H9 (cell line): ENCODE measurements around the gene CCDC138. TPM values are rescaled to one million over a fixed set of nuclear protein-coding genes. Genes with fewer than 3 reads are reported as not detected.

Experiments
- DNase-seq: peaks from one replicate; pipeline ENCODE4 v3.0.0-alpha.2; 2017
- H2AFZ ChIP-seq: one replicate; pipeline ENCODE4 v1.6.1; 2013; ENCODE audit warnings: mild to moderate bottlenecking, low read length, control low read depth, moderate library complexity
- H2AK5ac ChIP-seq: 2 replicates; pipeline ENCODE4 v1.6.1; 2013; ENCODE audit warnings: low read length, control low read depth, mixed read lengths; ENCODE audit not compliant: insufficient read length
- H2BK120ac ChIP-seq: one replicate; pipeline ENCODE4 v1.6.1; 2013; ENCODE audit warnings: low read depth, mild to moderate bottlenecking, low read length, control low read depth, inconsistent platforms; ENCODE audit not compliant: poor library complexity, severe bottlenecking
- H2BK12ac ChIP-seq: 2 replicates; pipeline ENCODE4 v1.6.1; 2013; ENCODE audit warnings: low read length, control low read depth, mixed read lengths, low read depth; ENCODE audit not compliant: insufficient read length
- H2BK15ac ChIP-seq: 2 replicates; pipeline ENCODE4 v1.6.1; 2013; ENCODE audit warnings: low read depth, low read length, control low read depth
- H2BK20ac ChIP-seq: one replicate; pipeline ENCODE4 v1.6.1; 2013; ENCODE audit warnings: low read depth, mild to moderate bottlenecking, low read length, control low read depth, inconsistent platforms; ENCODE audit not compliant: poor library complexity, severe bottlenecking
- H2BK5ac ChIP-seq: 2 replicates; pipeline ENCODE4 v1.6.1; 2013; ENCODE audit warnings: low read length, control low read depth, mixed read lengths; ENCODE audit not compliant: insufficient read length
- H3K14ac ChIP-seq: 2 replicates; pipeline ENCODE4 v1.6.1; 2013; ENCODE audit warnings: low read length, control low read depth; ENCODE audit not compliant: insufficient read depth
- H3K18ac ChIP-seq: 2 replicates; pipeline ENCODE4 v1.6.1; 2013; ENCODE audit warnings: low read depth, mild to moderate bottlenecking, mixed read lengths, low read length, control low read depth; ENCODE audit not compliant: insufficient read length
- H3K23ac ChIP-seq: 2 replicates; pipeline ENCODE4 v1.6.1; 2013; ENCODE audit warnings: low read length, control low read depth, mixed read lengths, low read depth; ENCODE audit not compliant: insufficient read length
- H3K23me2 ChIP-seq: 2 replicates; pipeline ENCODE4 v1.6.1; 2013; ENCODE audit warnings: low read depth, mild to moderate bottlenecking, mixed read lengths, low read length, control low read depth; ENCODE audit not compliant: insufficient read length, poor library complexity, severe bottlenecking
- H3K27ac ChIP-seq: 2 replicates; pipeline ENCODE4 v1.5.1; 2013; ENCODE audit warnings: low read length, control low read depth, mixed read lengths, low read depth; ENCODE audit not compliant: insufficient read length
- H3K27me3 ChIP-seq: 2 replicates; pipeline ENCODE4 v1.6.1; 2013; ENCODE audit warnings: low read length, control low read depth, inconsistent platforms; ENCODE audit not compliant: insufficient read depth
- H3K4ac ChIP-seq: 2 replicates; pipeline ENCODE4 v1.6.1; 2013; ENCODE audit warnings: low read depth, mild to moderate bottlenecking, control low read depth, inconsistent platforms, low read length, moderate library complexity
- H3K4me1 ChIP-seq: 2 replicates; pipeline ENCODE4 v1.6.1; 2013; ENCODE audit warnings: low read length, control low read depth, inconsistent platforms; ENCODE audit not compliant: insufficient read depth
- H3K4me2 ChIP-seq: 2 replicates; pipeline ENCODE4 v1.6.1; 2013; ENCODE audit warnings: low read length, control low read depth, mixed read lengths; ENCODE audit not compliant: insufficient read length, insufficient read depth
- H3K56ac ChIP-seq: 2 replicates; pipeline ENCODE4 v1.6.1; 2013; ENCODE audit warnings: low read depth, mild to moderate bottlenecking, mixed read lengths, low read length, control low read depth; ENCODE audit not compliant: insufficient read length
- H3K79me1 ChIP-seq: 2 replicates; pipeline ENCODE4 v1.6.1; 2013; ENCODE audit warnings: low read depth, mild to moderate bottlenecking, moderate library complexity, low read length, control low read depth, inconsistent platforms; ENCODE audit not compliant: insufficient read depth, poor library complexity, severe bottlenecking
- H3K79me2 ChIP-seq: 2 replicates; pipeline ENCODE4 v1.6.1; 2013; ENCODE audit warnings: low read length, control low read depth, inconsistent platforms; ENCODE audit not compliant: insufficient read depth
- H3K9ac ChIP-seq: 2 replicates; pipeline ENCODE4 v1.6.1; 2013; ENCODE audit warnings: low read length, control low read depth, mixed read lengths; ENCODE audit not compliant: insufficient read length; ENCODE audit errors: extremely low read depth
- H3K9me3 ChIP-seq: one replicate; pipeline ENCODE4 v1.6.1; 2013; ENCODE audit warnings: low read depth, low read length, inconsistent platforms; ENCODE audit not compliant: control insufficient read depth
- H3T11ph ChIP-seq: one replicate; pipeline ENCODE4 v1.6.1; 2013; ENCODE audit warnings: mild to moderate bottlenecking, low read length, control low read depth, inconsistent platforms
- H4K20me1 ChIP-seq: one replicate; pipeline ENCODE4 v1.6.1; 2013; ENCODE audit not compliant: control insufficient read depth, insufficient read length, insufficient read depth
- H4K5ac ChIP-seq: 2 replicates; pipeline ENCODE4 v1.6.1; 2013; ENCODE audit warnings: low read depth, mild to moderate bottlenecking, mixed read lengths, low read length, control low read depth; ENCODE audit not compliant: insufficient read length
- H4K8ac ChIP-seq: replicated peaks from 2 replicates; pipeline ENCODE4 v1.6.1; 2013; ENCODE audit warnings: low read length, control low read depth, mixed read lengths, low read depth; ENCODE audit not compliant: insufficient read length
- H4K91ac ChIP-seq: 2 replicates; pipeline ENCODE4 v1.6.1; 2013; ENCODE audit warnings: low read depth, mild to moderate bottlenecking, moderate library complexity, mixed read lengths, low read length, control low read depth; ENCODE audit not compliant: insufficient read length
- H3K27ac Mint-ChIP-seq, 3 experiments: 2 replicates in 2 of 3; 3 replicates in 1 of 3; pipeline ENCODE4 v1.8.0; 2020 to 2021; ENCODE audit warnings: mixed read lengths in 3 of 3, mild to moderate bottlenecking in 1 of 3, moderate library complexity in 1 of 3
- H3K27me3 Mint-ChIP-seq: 2 replicates; pipeline ENCODE4 v1.8.0; 2021; ENCODE audit warnings: low read depth, mild to moderate bottlenecking, moderate library complexity, mixed read lengths
- H3K36me3 Mint-ChIP-seq, 3 experiments: 2 replicates in 2 of 3; 3 replicates in 1 of 3; pipeline ENCODE4 v1.8.0; 2020 to 2021; ENCODE audit warnings: low read depth in 3 of 3, mixed read lengths in 3 of 3; ENCODE audit not compliant: insufficient read depth in 1 of 3
- H3K4me1 Mint-ChIP-seq, 2 experiments: 2 replicates each; pipeline ENCODE4 v1.8.0; 2020; ENCODE audit warnings: mixed read lengths in 2 of 2
- H3K4me3 Mint-ChIP-seq, 2 experiments: 2 replicates in 1 of 2; 3 replicates in 1 of 2; pipeline ENCODE4 v1.8.0; 2020 to 2021; ENCODE audit warnings: mild to moderate bottlenecking in 2 of 2, mixed read lengths in 2 of 2, moderate library complexity in 1 of 2
- H3K9me3 Mint-ChIP-seq, 2 experiments: 2 replicates in 1 of 2; 3 replicates in 1 of 2; pipeline ENCODE4 v1.8.0; 2020; ENCODE audit warnings: mild to moderate bottlenecking in 2 of 2, mixed read lengths in 2 of 2, moderate library complexity in 1 of 2
- WGBS: extraction: QIAGEN DNeasy Blood & Tissue Kit; methylation state at CpG from one replicate; pipeline ENCODE4 v1.1.7; 2013; ENCODE audit warnings: missing lambda C conversion rate, low lambda C conversion rate, mixed read lengths; ENCODE audit not compliant: insufficient read length; ENCODE audit errors: extremely low coverage; 5-methylcytosine and 5-hydroxymethylcytosine counted together
- total RNA-seq: library from RNA; stranded (reverse); gene quantifications from 2 replicates; pipeline ENCODE4 v1.2.1, GENCODE V29; 2021
- TF ChIP-seq, protein P1 (sequence below): fragments of 200-600 bp; sonication (generic); conservative IDR thresholded peaks from 3 replicates; pipeline ENCODE4 v1.8.0; 2021; ENCODE audit warnings: antibody characterized with exemption, mild to moderate bottlenecking

The CCDC138 gene
- total RNA-seq, 1 experiment from 2014 or later, result 32.7 TPM

DNA sequence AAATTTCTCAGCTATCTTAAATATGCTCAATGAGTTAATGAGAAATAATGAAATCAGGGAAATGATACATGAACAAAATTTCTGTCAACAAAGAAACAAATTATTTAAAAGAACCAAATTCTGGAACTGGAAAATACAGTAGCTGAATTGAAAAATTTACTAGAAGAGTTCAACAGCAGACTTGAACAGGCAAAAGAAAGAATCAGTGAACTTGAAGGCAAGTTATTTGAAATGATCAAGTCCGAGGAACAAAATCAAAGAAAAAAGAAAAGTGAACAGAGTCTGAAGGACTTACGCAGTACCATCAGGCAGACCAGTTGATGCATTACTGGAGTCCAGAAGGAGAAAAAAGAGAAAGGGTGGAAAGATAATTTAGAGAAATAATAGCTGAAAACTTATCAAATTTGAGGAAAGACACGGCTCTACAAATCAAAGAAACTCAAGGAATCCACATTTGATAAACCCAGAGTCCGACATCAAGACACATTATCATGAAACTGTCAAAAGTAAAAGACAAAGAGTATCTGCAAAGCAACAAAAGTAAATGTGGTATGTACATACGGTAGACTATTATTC is 83.6 kb downstream of the CCDC138 start:
- no peak overlapping the region for H3K27ac ChIP-seq
- peaks cover 0 to 4% of the 10 kb centered on the region in 2 experiments; a peak in 2 of 5 replicates for H3K9me3 Mint-ChIP-seq

More for the DNA sequence above, 83.6 kb downstream of the CCDC138 start:
- H3K23me2 ChIP-seq, result no peaks in the 10 kb centered on the region
- H2BK12ac ChIP-seq, result no peak overlapping the region
- DNase-seq, result no peak
- no peak overlapping the region for H3T11ph ChIP-seq
- H2AFZ ChIP-seq, result no peak overlapping the region
- no peak overlapping the region for H4K8ac ChIP-seq
- H4K5ac ChIP-seq, result no peak overlapping the region
- H4K91ac ChIP-seq, result no peak overlapping the region
- Mint-ChIP-seq H3K27ac (no peak overlapping the region), H3K27me3 (no peaks in the 10 kb centered on the region), H3K4me1 (peaks cover 5 to 7% of the 10 kb centered on the region in 2 experiments; a peak in 3 of 4 replicates), H3K4me3 (no peak overlapping the region), H3K36me3 (peaks cover 24 to 43% (median 33%) of the 10 kb centered on the region in 3 experiments)
- H3K79me1 ChIP-seq, result no peaks in the 10 kb centered on the region
- H3K4ac ChIP-seq, result no peak overlapping the region
- H3K18ac ChIP-seq, result no peak overlapping the region
- no peak overlapping the region for H2BK15ac ChIP-seq
- no peaks in the 10 kb centered on the region for H3K79me2 ChIP-seq
- H3K23ac ChIP-seq, result no peak overlapping the region
- H3K27me3 ChIP-seq, result no peaks in the 10 kb centered on the region
- no peaks in the 10 kb centered on the region for H3K4me1 ChIP-seq
- no peak overlapping the region for H2BK120ac ChIP-seq
- no peak overlapping the region for H3K4me2 ChIP-seq
- no CpG with 5 or more reads among the region's 5 CpGs for WGBS
- TF ChIP-seq, protein P1, sequence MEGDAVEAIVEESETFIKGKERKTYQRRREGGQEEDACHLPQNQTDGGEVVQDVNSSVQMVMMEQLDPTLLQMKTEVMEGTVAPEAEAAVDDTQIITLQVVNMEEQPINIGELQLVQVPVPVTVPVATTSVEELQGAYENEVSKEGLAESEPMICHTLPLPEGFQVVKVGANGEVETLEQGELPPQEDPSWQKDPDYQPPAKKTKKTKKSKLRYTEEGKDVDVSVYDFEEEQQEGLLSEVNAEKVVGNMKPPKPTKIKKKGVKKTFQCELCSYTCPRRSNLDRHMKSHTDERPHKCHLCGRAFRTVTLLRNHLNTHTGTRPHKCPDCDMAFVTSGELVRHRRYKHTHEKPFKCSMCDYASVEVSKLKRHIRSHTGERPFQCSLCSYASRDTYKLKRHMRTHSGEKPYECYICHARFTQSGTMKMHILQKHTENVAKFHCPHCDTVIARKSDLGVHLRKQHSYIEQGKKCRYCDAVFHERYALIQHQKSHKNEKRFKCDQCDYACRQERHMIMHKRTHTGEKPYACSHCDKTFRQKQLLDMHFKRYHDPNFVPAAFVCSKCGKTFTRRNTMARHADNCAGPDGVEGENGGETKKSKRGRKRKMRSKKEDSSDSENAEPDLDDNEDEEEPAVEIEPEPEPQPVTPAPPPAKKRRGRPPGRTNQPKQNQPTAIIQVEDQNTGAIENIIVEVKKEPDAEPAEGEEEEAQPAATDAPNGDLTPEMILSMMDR, result no peak
- H3K14ac ChIP-seq, result no peak overlapping the region
- H3K9me3 ChIP-seq, result no peaks in the 10 kb centered on the region
- H4K20me1 ChIP-seq, result no peaks in the 10 kb centered on the region
- H3K56ac ChIP-seq, result no peak overlapping the region
- no peak overlapping the region for H2BK5ac ChIP-seq
- H2BK20ac ChIP-seq, result no peak overlapping the region
- H3K9ac ChIP-seq, result no peak overlapping the region
- H2AK5ac ChIP-seq, result no peak overlapping the region
